H9 (cell line): ENCODE data around the gene TTN. TPM values are rescaled to one million over a fixed set of nuclear protein-coding genes. Genes with fewer than 3 reads are reported as not detected.

Experiments used
- DNase-seq: peaks from one replicate; pipeline ENCODE4 v3.0.0-alpha.2; 2017
- H2AFZ ChIP-seq: one replicate; pipeline ENCODE4 v1.6.1; 2013; ENCODE audit warnings: mild to moderate bottlenecking, low read length, control low read depth, moderate library complexity
- H2AK5ac ChIP-seq: 2 replicates; pipeline ENCODE4 v1.6.1; 2013; ENCODE audit warnings: low read length, control low read depth, mixed read lengths; ENCODE audit not compliant: insufficient read length
- H2BK120ac ChIP-seq: one replicate; pipeline ENCODE4 v1.6.1; 2013; ENCODE audit warnings: low read depth, mild to moderate bottlenecking, low read length, control low read depth, inconsistent platforms; ENCODE audit not compliant: poor library complexity, severe bottlenecking
- H2BK12ac ChIP-seq: 2 replicates; pipeline ENCODE4 v1.6.1; 2013; ENCODE audit warnings: low read length, control low read depth, mixed read lengths, low read depth; ENCODE audit not compliant: insufficient read length
- H2BK15ac ChIP-seq: 2 replicates; pipeline ENCODE4 v1.6.1; 2013; ENCODE audit warnings: low read depth, low read length, control low read depth
- H2BK20ac ChIP-seq: one replicate; pipeline ENCODE4 v1.6.1; 2013; ENCODE audit warnings: low read depth, mild to moderate bottlenecking, low read length, control low read depth, inconsistent platforms; ENCODE audit not compliant: poor library complexity, severe bottlenecking
- H2BK5ac ChIP-seq: 2 replicates; pipeline ENCODE4 v1.6.1; 2013; ENCODE audit warnings: low read length, control low read depth, mixed read lengths; ENCODE audit not compliant: insufficient read length
- H3K14ac ChIP-seq: 2 replicates; pipeline ENCODE4 v1.6.1; 2013; ENCODE audit warnings: low read length, control low read depth; ENCODE audit not compliant: insufficient read depth
- H3K18ac ChIP-seq: 2 replicates; pipeline ENCODE4 v1.6.1; 2013; ENCODE audit warnings: low read depth, mild to moderate bottlenecking, mixed read lengths, low read length, control low read depth; ENCODE audit not compliant: insufficient read length
- H3K23ac ChIP-seq: 2 replicates; pipeline ENCODE4 v1.6.1; 2013; ENCODE audit warnings: low read length, control low read depth, mixed read lengths, low read depth; ENCODE audit not compliant: insufficient read length
- H3K23me2 ChIP-seq: 2 replicates; pipeline ENCODE4 v1.6.1; 2013; ENCODE audit warnings: low read depth, mild to moderate bottlenecking, mixed read lengths, low read length, control low read depth; ENCODE audit not compliant: insufficient read length, poor library complexity, severe bottlenecking
- H3K27ac ChIP-seq: 2 replicates; pipeline ENCODE4 v1.5.1; 2013; ENCODE audit warnings: low read length, control low read depth, mixed read lengths, low read depth; ENCODE audit not compliant: insufficient read length
- H3K27me3 ChIP-seq: 2 replicates; pipeline ENCODE4 v1.6.1; 2013; ENCODE audit warnings: low read length, control low read depth, inconsistent platforms; ENCODE audit not compliant: insufficient read depth
- H3K4ac ChIP-seq: 2 replicates; pipeline ENCODE4 v1.6.1; 2013; ENCODE audit warnings: low read depth, mild to moderate bottlenecking, control low read depth, inconsistent platforms, low read length, moderate library complexity
- H3K4me1 ChIP-seq: 2 replicates; pipeline ENCODE4 v1.6.1; 2013; ENCODE audit warnings: low read length, control low read depth, inconsistent platforms; ENCODE audit not compliant: insufficient read depth
- H3K4me2 ChIP-seq: 2 replicates; pipeline ENCODE4 v1.6.1; 2013; ENCODE audit warnings: low read length, control low read depth, mixed read lengths; ENCODE audit not compliant: insufficient read length, insufficient read depth
- H3K56ac ChIP-seq: 2 replicates; pipeline ENCODE4 v1.6.1; 2013; ENCODE audit warnings: low read depth, mild to moderate bottlenecking, mixed read lengths, low read length, control low read depth; ENCODE audit not compliant: insufficient read length
- H3K79me1 ChIP-seq: 2 replicates; pipeline ENCODE4 v1.6.1; 2013; ENCODE audit warnings: low read depth, mild to moderate bottlenecking, moderate library complexity, low read length, control low read depth, inconsistent platforms; ENCODE audit not compliant: insufficient read depth, poor library complexity, severe bottlenecking
- H3K79me2 ChIP-seq: 2 replicates; pipeline ENCODE4 v1.6.1; 2013; ENCODE audit warnings: low read length, control low read depth, inconsistent platforms; ENCODE audit not compliant: insufficient read depth
- H3K9ac ChIP-seq: 2 replicates; pipeline ENCODE4 v1.6.1; 2013; ENCODE audit warnings: low read length, control low read depth, mixed read lengths; ENCODE audit not compliant: insufficient read length; ENCODE audit errors: extremely low read depth
- H3K9me3 ChIP-seq: one replicate; pipeline ENCODE4 v1.6.1; 2013; ENCODE audit warnings: low read depth, low read length, inconsistent platforms; ENCODE audit not compliant: control insufficient read depth
- H3T11ph ChIP-seq: one replicate; pipeline ENCODE4 v1.6.1; 2013; ENCODE audit warnings: mild to moderate bottlenecking, low read length, control low read depth, inconsistent platforms
- H4K20me1 ChIP-seq: one replicate; pipeline ENCODE4 v1.6.1; 2013; ENCODE audit not compliant: control insufficient read depth, insufficient read length, insufficient read depth
- H4K5ac ChIP-seq: 2 replicates; pipeline ENCODE4 v1.6.1; 2013; ENCODE audit warnings: low read depth, mild to moderate bottlenecking, mixed read lengths, low read length, control low read depth; ENCODE audit not compliant: insufficient read length
- H4K8ac ChIP-seq: replicated peaks from 2 replicates; pipeline ENCODE4 v1.6.1; 2013; ENCODE audit warnings: low read length, control low read depth, mixed read lengths, low read depth; ENCODE audit not compliant: insufficient read length
- H4K91ac ChIP-seq: 2 replicates; pipeline ENCODE4 v1.6.1; 2013; ENCODE audit warnings: low read depth, mild to moderate bottlenecking, moderate library complexity, mixed read lengths, low read length, control low read depth; ENCODE audit not compliant: insufficient read length
- H3K27ac Mint-ChIP-seq, 3 experiments: 2 replicates in 2 of 3; 3 replicates in 1 of 3; pipeline ENCODE4 v1.8.0; 2020 to 2021; ENCODE audit warnings: mixed read lengths in 3 of 3, mild to moderate bottlenecking in 1 of 3, moderate library complexity in 1 of 3
- H3K27me3 Mint-ChIP-seq: 2 replicates; pipeline ENCODE4 v1.8.0; 2021; ENCODE audit warnings: low read depth, mild to moderate bottlenecking, moderate library complexity, mixed read lengths
- H3K36me3 Mint-ChIP-seq, 3 experiments: 2 replicates in 2 of 3; 3 replicates in 1 of 3; pipeline ENCODE4 v1.8.0; 2020 to 2021; ENCODE audit warnings: low read depth in 3 of 3, mixed read lengths in 3 of 3; ENCODE audit not compliant: insufficient read depth in 1 of 3
- H3K4me1 Mint-ChIP-seq, 2 experiments: 2 replicates each; pipeline ENCODE4 v1.8.0; 2020; ENCODE audit warnings: mixed read lengths in 2 of 2
- H3K4me3 Mint-ChIP-seq, 2 experiments: 2 replicates in 1 of 2; 3 replicates in 1 of 2; pipeline ENCODE4 v1.8.0; 2020 to 2021; ENCODE audit warnings: mild to moderate bottlenecking in 2 of 2, mixed read lengths in 2 of 2, moderate library complexity in 1 of 2
- H3K9me3 Mint-ChIP-seq, 2 experiments: 2 replicates in 1 of 2; 3 replicates in 1 of 2; pipeline ENCODE4 v1.8.0; 2020; ENCODE audit warnings: mild to moderate bottlenecking in 2 of 2, mixed read lengths in 2 of 2, moderate library complexity in 1 of 2
- CTCF ChIP-seq: fragments of 200-600 bp; sonication (generic); conservative IDR thresholded peaks from 3 replicates; pipeline ENCODE4 v1.8.0; 2021; ENCODE audit warnings: antibody characterized with exemption, mild to moderate bottlenecking
- WGBS: extraction: QIAGEN DNeasy Blood & Tissue Kit; methylation state at CpG from one replicate; pipeline ENCODE4 v1.1.7; 2013; ENCODE audit warnings: missing lambda C conversion rate, low lambda C conversion rate, mixed read lengths; ENCODE audit not compliant: insufficient read length; ENCODE audit errors: extremely low coverage; 5-methylcytosine and 5-hydroxymethylcytosine counted together
- total RNA-seq: library from RNA; stranded (reverse); gene quantifications from 2 replicates; pipeline ENCODE4 v1.2.1, GENCODE V29; 2021

Gene TTN
- total RNA-seq, 1 experiment from 2014 or later, result 0.70 TPM

- Histone ChIP-seq H2BK5ac (no peak overlapping the region), H3K18ac (no peak overlapping the region), H3K79me2 (no peaks in the 10 kb centered on the region), H3K27me3 (no peaks in the 10 kb centered on the region), H3K23ac (no peak overlapping the region), H3K4me2 (no peak overlapping the region), H3K23me2 (no peaks in the 10 kb centered on the region), H3K27ac (no peak overlapping the region), H3K14ac (no peak overlapping the region), H3K56ac (no peak overlapping the region), H2BK20ac (no peak overlapping the region), H4K8ac (no peak overlapping the region), H3T11ph (no peak overlapping the region), H3K9ac (no peak overlapping the region), H2BK15ac (no peak overlapping the region), H4K5ac (no peak overlapping the region), H2AFZ (no peak overlapping the region), H2AK5ac (no peak overlapping the region), H4K20me1 (no peaks in the 10 kb centered on the region), H2BK12ac (no peak overlapping the region), H2BK120ac (no peak overlapping the region), H3K79me1 (no peaks in the 10 kb centered on the region), H4K91ac (no peak overlapping the region), H3K4me1 (no peaks in the 10 kb centered on the region), H3K4ac (no peak overlapping the region), H3K9me3 (no peaks in the 10 kb centered on the region)
- no peaks in the 10 kb centered on the region for H3K9me3 Mint-ChIP-seq
- no peak overlapping the region for H3K4me3 Mint-ChIP-seq
- no CpG with 5 or more reads among the region's 2 CpGs for WGBS
- H3K4me1 Mint-ChIP-seq, result no peaks in the 10 kb centered on the region
- no peak overlapping the region for H3K27ac Mint-ChIP-seq
- H3K27me3 Mint-ChIP-seq, result no peaks in the 10 kb centered on the region
- no peak for DNase-seq
- no peak for TF ChIP-seq CTCF
- no peaks in the 10 kb centered on the region for H3K36me3 Mint-ChIP-seq
Measured at GRCh38 chr2:178811045-178811444, 3.8 kb upstream of the TTN start.
